Activated T-cell treated with anti-CD3 and anti-CD28 coated beads for 24 hours (primary cell): ENCODE results near the gene FUT8.
"Not testable (repeated sequence)": the region's sequence is repeated elsewhere in the genome, so short reads cannot be mapped to it uniquely, and the experiment has no call there.

Experiments
- DNase-seq: peaks from one replicate; pipeline ENCODE4 v3.0.0-alpha.2; 2020; ENCODE audit warnings: low read depth

Gene FUT8

DNA sequence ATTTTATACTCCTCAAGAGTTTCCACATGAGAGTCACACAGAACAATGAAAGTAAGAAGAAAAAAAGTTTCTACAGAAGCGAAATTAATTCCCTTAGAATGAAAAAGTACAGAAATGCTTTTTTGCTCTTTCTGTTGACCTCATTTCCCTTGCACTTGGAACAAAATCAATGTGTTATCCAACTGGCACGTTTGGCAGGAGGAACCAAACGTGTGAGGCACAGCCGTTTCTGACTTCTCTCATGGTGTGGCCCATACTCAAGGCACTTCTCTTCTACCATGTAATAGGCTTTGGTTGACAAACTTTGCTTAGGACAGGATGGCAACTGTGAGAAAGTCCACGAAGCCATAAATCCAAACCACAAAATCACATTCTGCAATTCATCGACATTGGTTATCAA is 297.0 kb downstream of the FUT8 start:
- DNase-seq, result no peak

DNA sequence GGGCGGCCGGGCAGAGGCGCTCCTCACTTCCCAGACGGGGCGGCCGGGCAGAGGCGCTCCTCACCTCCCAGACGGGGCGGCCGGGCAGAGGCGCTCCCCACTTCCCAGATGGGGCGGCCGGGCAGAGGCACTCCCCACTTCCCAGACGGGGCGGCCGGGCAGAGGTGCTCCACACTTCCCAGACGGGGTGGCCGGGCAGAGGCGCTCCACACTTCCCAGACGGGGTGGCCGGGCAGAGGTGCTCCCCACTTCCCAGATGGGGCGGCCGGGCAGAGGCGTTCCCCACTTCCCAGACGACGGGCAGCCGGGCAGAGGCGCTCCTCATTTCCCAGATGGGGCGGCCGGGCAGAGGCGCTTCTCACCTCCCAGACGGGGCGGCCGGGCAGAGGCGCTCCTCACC is 304.3 kb downstream of the FUT8 start:
- DNase-seq, result not testable (repeated sequence)

DNA sequence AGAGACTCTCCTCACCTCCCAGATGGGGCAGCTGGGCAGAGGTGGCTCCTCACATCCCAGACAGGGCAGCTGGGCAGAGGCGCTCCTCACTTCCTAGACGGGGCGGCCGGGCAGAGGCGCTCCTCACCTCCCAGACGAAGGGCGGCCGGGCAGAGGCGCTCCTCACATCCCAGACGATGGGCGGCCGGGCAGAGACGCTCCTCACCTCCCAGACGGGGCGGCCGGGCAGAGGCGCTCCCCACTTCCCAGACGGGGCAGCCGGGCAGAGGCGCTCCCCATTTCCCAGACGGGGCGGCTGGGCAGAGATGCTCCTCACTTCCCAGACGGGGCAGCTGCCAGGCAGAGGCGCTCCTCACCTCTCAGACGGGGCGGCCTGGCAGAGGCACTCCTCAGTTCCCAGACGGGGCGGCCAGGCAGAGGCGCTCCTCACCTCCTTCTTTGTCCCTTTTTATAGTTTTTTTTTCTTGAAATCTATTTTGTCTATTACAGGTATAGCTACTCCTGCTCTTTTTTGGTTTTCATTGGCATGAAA is 304.9 kb downstream of the FUT8 start:
- not testable (repeated sequence) for DNase-seq

DNA sequence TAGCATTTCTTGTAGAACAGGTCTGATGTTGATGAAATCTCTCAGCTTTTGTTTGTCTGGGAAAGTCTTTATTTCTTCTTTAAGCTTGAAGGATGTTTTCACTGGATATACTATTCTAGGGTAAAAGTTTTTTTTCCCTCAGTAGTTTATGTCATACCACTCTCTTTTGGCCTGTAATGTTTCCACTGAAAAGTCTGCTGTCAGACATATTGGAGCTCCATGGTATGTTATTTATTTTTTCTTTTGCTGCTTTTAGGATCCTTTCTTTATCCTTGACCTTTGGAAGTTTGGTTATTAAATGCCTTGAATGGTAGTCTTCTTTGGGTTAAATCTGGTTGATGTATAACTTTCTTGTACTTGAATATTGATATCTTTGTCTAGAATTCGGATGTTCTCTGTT is 306.1 kb downstream of the FUT8 start:
- no peak for DNase-seq

DNA sequence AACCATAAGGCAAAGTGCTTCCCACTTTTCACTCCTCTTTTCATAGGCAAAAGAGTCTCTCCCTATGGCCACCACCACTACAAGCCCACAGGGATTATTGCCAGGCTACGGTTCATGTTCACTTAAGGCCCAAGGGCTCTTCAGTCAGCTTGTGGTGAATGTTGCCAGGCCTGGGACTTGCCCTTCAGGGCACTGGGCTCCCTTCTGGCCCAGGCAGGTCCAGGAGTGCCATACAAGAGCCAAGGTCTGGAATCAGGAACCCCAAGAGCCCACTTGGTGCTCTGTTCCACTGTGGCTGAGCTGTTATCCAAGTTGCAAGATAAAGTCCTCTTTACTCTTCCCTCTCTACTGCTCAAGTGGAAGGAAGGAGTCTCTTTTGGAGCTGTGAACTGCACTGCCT is 307.6 kb downstream of the FUT8 start:
- DNase-seq, result no peak

DNA sequence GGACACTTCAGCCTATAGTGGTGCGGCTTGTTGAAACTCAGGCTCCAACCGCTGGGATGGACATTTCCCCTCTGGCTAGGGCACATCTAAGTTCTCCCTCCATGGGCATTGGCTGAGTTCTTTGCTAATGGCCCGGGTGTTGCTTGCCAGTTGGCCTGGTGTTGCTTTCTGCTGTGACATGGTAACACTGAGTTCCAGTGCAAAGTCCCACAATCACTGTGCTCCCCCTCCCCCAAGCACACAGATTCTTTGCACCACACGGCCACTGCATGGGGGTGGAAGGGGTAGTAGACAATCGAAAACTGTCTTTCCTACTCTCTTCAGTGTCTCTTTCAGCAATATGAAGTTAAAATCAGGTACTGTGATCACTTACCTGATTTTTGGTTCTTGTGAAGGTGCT is 308.2 kb downstream of the FUT8 start:
- DNase-seq, result no peak

DNA sequence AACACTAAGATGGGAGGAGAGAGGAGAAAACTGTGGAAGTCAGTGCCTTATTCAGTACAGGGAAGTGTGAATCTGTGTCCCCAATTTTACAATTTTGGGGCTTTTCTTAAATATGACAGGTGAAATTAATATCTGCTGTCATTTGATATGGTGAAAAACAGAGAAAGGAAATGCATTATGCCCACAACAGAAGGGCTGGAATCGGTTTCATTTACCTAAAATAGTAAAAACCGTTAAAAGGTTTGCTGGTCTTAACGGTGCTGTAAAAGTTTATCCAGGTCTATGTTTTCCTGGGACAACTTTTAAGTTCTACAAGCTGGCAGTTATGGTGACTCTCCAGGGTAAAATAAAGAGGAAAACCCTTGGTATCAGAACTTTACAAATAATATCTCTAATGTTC is 310.8 kb downstream of the FUT8 start:
- no peak for DNase-seq

DNA sequence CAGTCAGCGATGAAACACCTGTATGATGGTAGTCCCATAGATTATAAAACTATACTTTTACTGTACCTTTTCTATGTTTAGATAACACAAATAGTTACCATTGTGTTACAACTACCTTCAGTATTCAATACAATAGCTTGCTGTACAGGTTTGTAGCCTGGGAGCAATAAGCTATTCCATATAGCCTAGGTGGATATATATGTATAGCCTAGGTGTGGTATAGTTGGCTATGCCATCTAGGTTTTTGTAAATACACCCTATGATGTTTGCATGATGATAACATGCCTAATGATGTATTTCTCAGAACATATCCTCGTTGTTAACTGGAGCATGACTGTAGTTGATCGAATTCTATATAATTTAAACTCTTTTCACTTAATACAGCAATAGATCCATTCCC is 316.1 kb downstream of the FUT8 start:
- DNase-seq, result no peak

DNA sequence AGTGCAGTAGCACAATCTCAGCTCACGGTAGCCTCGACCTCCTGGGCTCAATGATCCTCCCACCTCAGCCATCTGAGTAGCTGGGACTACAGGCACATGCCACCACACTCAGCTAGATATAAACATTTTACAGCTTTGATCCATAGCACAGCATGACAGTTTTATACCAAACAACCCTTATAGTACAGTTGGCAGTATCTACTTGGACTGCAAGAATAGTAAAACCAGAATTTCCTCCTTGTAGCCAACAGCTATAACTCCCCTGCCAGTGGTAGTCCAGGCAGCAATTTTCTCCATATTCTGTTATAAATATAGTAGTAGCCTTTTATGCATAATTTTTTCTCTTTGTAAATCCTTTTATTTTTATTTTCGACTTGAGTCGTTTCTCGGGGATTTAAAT is 317.0 kb downstream of the FUT8 start:
- DNase-seq, result no peak

DNA sequence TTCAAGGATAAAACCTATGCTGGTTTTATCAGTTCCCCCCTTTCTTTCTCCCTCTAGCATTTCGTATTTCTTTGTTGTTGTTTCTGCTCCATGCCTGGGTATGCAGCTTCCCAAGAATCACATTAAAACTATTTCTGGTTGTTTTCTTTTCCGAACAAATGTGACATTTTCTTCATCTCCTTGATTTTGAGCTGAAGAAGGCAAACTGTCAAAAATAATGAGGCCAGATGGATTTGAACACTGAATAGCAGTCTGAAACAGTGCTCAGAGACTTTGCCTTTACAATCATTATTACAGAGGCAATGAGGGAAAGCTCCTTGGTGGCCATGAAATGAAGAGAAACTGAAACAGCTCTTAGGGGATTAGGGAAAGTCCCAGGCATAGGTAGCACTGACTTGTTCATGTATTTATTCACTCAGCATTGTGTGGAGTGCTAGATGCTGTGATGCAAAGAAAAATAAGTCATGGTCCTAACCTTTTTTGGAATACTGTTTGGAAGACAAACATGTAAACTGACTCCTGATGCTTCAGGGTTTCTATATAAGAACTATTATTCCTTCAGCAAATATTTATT is 319.5 kb downstream of the FUT8 start:
- no peak for DNase-seq

DNA sequence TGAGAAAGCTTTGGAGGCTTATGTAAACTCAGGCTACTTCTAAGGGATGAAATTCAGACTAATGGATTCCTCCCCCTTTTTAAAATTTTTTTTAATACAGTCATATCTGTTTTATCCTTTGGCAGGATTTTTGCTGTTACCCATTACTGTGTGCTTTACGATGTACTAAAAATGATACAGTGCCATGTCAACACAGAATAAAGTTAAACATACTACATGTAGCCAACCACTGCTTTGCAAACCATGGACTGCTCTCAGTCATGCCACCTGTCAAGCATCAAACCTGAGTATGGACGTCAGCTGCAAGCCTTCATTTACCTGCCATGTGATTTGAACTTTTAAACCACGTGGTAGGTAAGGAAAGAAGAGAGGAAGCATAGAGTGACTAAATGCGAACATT is 325.8 kb downstream of the FUT8 start:
- DNase-seq, result no peak

DNA sequence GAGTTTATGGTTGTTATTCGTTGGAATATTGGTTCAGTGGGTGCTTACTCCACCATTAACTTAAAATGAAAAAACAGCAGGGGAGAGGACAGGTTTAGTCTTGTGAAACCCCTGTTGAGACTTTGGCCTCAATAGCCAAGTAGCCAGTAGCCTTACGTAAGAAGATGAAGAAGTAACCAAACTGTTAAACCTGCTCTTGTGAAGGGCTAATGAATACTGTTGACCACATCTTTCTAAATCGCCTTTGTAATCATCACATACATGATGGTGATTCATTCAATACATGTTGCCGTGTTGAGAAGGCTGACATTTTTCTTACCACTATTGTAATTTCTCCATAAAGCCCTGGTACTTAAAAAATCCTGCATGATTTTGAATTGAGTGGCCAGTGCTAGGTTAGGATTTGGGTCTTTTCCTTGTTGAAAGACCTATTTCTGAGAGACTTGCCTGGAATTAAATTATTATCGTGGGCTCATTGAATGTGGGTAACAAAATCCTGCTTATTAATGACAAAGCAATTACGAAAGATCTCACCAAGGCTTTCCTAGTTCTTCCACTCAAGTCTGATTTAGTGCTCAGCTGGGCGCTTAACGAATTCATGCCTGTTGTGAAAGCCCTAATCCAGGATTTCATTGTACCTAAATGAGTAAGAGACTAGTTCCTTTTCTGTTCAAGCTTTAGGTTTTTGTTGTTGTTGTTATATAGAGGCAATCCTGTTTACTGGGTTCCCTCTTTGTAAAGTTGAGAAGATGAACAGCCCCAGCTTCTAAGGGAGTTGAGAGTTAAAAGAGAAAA is 333.1 kb downstream of the FUT8 start:
- no peak for DNase-seq

DNA sequence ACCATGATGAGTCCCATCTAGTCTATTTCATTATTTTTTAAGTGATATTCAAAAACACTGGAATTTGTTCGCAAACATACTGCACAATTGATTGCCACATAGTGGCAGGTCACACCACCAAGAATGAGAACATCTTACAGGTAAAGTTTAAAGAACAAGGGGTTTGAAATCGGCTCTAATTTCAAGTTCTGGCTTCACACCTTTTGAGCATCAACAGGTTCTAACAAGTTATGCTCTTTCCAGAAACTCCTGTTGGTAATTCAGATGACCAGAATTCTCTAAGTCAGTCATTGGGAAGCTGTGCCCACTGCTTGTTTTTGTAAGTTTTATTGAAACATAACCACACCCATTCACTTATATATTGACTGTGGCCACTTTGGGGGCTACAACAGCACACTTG is 336.3 kb downstream of the FUT8 start:
- no peak for DNase-seq

DNA sequence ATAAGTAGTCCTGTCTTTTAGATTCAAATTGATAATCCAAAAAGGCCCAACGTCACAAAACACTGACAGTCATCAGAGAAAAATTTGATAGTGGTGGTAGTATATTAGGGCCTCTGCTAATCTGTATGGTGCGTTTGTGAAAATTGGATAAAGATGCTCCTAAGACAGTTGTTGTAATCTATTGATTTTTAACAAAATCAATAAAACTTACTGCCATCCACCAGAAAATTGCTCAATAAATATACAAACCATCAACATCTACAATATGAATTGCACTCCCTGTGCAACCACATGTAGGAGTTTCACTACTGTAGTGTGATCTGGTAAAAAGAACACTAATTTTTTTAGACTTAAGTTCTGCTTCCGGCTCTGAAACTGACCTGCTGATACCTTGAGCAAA is 336.8 kb downstream of the FUT8 start:
- DNase-seq, result no peak

DNA sequence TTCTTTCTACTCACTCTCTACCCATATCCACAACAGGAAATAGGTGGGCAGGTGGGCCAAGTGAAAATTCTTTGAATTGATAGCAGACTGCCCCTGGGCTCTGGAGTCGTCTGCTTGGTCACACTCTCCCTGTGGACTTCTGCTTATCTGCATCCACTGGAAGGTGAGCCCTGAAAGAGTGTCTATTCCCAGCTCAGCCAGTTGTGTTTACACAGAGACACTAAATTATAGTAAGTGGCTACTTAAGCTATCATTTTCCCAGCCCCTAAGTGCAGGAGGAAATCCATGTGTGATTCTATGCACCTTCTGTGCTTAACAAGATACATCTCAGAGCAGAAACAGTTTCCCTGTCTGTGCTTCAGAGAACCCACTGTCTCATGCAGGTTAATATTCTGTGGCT is 338.4 kb downstream of the FUT8 start:
- DNase-seq, result no peak

DNA sequence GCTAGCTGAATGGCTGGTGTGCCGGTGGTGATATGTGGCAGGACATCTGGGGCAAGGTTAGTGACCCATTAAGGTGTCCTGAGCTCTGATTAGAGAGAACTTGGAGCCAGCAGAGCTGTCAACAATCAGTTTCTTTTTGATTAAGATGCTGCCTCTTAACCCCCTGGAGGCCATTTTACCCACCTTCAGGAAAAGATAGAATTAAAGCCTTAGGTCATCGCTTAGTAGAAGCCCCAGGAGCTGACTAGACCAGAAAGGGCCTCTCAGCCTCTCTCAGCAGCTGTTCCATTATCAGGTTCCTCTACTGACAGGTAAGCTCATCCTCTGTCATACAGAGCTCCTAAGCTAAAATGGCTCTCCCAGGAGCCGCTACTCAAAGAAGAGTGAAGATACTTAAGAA is 339.0 kb downstream of the FUT8 start:
- no peak for DNase-seq

DNA sequence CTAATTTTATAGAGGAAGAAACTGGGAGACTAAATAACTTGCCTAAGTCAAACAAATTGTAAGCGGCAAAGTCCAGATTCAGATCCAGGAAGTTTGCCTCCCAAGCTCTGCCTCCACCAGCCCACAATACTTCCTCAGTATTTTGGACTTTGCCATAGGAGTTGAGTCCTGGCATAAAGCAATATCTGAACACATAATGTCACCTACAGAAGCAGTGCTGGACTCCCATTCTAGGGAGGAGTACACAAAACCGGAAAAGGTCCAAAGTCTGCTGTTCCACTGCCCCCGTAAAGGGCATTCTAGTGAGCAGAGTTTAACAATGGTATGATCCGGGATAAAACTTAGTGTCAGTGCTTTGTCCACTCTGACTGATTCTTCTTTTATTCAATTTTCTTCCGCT is 340.5 kb downstream of the FUT8 start:
- no peak for DNase-seq

DNA sequence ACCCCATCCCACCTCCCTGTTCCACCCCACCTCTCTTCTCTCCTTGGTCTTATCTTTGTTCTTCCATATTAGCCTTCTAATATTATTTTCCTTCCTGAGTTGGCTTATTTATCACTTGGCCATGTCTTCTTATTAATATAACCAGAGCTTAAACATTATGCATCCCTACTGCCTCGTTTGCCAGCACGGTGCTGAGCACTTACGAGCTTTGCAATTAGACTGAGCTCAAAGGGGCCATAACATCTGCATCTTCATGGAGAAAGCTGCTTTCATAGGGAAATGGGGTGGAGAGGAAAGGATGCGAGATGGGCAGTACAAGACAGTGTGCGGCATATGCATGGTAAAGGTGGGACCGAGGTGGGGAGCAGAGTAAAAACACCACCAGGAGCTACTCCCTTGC is 342.8 kb downstream of the FUT8 start:
- no peak for DNase-seq

DNA sequence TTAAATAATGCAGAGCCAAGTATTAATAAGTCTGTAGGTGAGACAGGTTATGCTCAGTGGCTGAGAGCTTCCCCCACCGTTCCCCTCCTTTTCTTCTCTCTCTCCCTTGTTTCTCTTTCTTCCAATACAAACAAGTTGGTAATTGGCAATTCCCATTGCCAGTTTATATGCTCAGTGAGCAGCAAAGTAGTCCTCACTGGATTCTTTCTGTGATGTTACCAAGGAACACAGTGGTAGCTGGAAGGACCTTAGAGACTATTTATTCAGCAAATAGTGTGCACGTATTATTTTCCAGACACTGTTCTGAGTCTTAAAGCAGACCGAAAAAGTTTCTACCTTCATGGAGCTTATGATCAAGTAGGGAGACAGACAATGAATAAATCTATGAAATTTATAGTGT is 344.4 kb downstream of the FUT8 start:
- no peak for DNase-seq

DNA sequence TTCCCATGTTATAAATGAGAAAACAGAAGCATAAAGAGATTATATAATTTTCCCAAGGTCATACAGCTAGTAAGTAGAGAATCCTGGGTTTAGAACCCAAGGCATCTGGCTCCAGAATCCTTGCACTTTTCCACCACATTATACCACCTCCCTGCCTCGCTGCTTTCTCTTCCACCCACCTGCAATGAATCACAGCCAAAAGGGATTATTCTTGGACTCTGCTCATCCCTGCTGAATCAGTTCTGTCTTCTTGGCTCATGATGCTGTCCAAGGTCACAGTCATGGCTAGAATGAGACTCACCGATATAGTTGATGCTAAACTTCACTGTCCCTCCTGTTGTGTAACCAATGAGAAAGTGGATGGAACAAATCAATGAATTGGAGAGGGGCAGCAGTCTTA is 356.6 kb downstream of the FUT8 start:
- no peak for DNase-seq

DNA sequence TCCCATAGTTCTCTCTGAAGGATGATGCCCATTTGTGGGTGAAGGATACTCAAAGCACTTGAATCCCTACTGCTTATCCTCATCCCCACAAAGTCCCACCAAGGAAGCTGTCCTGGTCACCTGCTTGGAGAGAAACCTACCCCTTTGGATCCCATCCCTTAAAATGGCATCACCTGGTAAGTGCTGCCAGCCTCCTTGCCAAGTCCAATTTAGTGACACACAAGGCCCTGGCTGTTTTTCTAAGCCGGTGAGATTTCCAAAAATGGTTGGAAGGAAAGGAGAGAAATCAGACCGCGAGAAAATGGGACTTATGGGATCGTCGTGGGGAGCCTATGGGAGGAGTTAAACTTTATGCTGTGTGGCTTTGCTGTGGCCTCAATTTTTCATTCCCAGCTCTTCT is 358.2 kb downstream of the FUT8 start:
- DNase-seq, result no peak

DNA sequence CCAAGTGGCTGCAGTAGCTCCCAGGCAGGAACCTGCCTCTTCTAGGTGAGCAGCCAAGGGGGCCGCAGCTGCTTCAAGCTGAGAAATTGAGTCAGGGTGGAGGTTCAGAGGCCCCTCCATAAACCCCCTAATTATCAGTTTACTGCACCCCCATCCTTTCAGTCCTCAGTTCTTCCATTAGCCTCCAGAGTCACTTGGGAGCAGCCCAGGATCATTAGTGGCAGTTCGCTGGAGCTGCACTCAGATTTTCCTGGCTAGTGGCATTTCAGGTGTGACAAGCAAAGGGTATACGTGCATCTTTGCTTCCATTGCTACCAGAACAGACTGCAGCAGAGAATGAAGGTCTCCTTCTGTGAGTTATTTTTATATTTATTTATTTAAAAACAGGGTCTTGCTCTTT is 358.7 kb downstream of the FUT8 start:
- no peak for DNase-seq

DNA sequence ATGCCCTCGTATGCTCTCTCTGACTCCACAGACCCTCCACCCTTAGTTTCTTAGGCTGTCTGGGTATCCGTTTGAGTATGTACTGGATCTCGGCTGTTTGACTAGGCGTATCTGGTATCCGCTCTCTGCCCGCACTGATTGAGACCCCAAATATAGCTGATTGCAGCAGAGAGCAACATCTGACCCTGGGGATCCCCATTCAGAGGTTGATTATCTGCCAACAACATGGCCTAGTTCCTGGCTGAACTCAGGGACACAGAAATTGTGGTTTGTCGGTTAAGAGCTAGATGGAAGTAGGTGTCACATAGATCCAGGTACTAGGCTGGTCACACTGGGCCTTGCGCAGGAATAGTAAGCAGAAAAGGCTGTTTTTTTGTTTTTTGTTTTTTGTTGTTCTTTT is 359.9 kb downstream of the FUT8 start:
- no peak for DNase-seq
